Sigmoid colon (tissue), 7 donors: ENCODE measurements around the gene SEC14L6. TPM values are rescaled to one million over a fixed set of nuclear protein-coding genes. Genes with fewer than 3 reads are reported as not detected.

Source experiments
- DNase-seq: peaks from one replicate; pipeline ENCODE4 v3.0.0-alpha.2; 2019
- H3K27ac ChIP-seq, 4 donors: fragments of 200-600 bp; sonication (generic); one replicate each; pipeline ENCODE4 v1.5.1; 2016 to 2019; ENCODE audit warnings: mild to moderate bottlenecking in 1 of 4
- H3K27me3 ChIP-seq, 3 donors: fragments of 200-600 bp; sonication (generic); one replicate each; pipeline ENCODE4 v1.5.1; 2019; ENCODE audit warnings: mild to moderate bottlenecking in 1 of 3
- H3K36me3 ChIP-seq, 4 donors: fragments of 200-600 bp; sonication (generic); one replicate each; pipeline ENCODE4 v1.5.1; 2016 to 2019
- H3K4me1 ChIP-seq, 4 donors: fragments of 200-600 bp; sonication (generic); one replicate each; pipeline ENCODE4 v1.5.1; 2017 to 2019
- H3K4me3 ChIP-seq, 4 donors: fragments of 200-600 bp; sonication (generic); one replicate each; pipeline ENCODE4 v1.5.1; 2017 to 2019; ENCODE audit warnings: mild to moderate bottlenecking in 2 of 4, moderate library complexity in 1 of 4
- H3K9me3 ChIP-seq, 4 donors: fragments of 200-600 bp in 3 of 4; sonication (generic) in 3 of 4; one replicate each; pipeline versions ENCODE4 v1.5.1 to v1.6.1; 2013 to 2019
- EP300 ChIP-seq, 4 donors: sonication (generic); formaldehyde crosslinking; IDR thresholded peaks; one replicate each; pipeline ENCODE4 v1.6.1; 2017; ENCODE audit warnings: antibody characterized with exemption in 4 of 4
- POLR2A ChIP-seq, 2 donors: fragments of 450-650 bp; IDR thresholded peaks; one replicate each; pipeline ENCODE4 v1.6.1; 2016; ENCODE audit warnings: antibody characterized with exemption in 2 of 2, mild to moderate bottlenecking in 2 of 2, moderate library complexity in 2 of 2
- POLR2AphosphoS5 ChIP-seq, 4 donors: sonication (generic); formaldehyde crosslinking; IDR thresholded peaks; one replicate each; pipeline ENCODE4 v1.6.1; 2017; ENCODE audit warnings: antibody characterized with exemption in 4 of 4
- WGBS, 2 donors: extraction: QIAGEN DNeasy Blood & Tissue Kit; methylation state at CpG; one replicate each; pipeline ENCODE4 v1.1.7; 2013; 5-methylcytosine and 5-hydroxymethylcytosine counted together
- intact Hi-C: fragments of 100-400 bp; cut with DNase I; formaldehyde crosslinking; loops from one replicate; pipeline ENCODE4 v1.15.1; 2023
- polyA plus RNA-seq, 3 donors: library from polyadenylated mRNA; stranded (reverse); fragments of 200-250 nt; gene quantifications; one replicate each; pipeline ENCODE4 v1.2.3, GENCODE V29; 2013
- total RNA-seq, 4 donors: library from RNA; depleted of rRNA; stranded (reverse); fragments of >200 nt; gene quantifications; one replicate each; pipeline ENCODE4 v1.1.0, GENCODE V29; 2016
- TF ChIP-seq, protein P1 (sequence below), 4 experiments: fragments of 450-650 bp in 3 of 4; fragments of 200-600 bp in 1 of 4; IDR thresholded peaks; one replicate each; pipeline ENCODE4 v1.5.1; 2016 to 2019; ENCODE audit warnings: antibody characterized with exemption in 4 of 4, mild to moderate bottlenecking in 3 of 4, moderate library complexity in 2 of 4
- donor health status: healthy with polysubstance abuse.
- donor health status: Bipolar disorder and iron deficiency.
- donor health status: healthy.

The SEC14L6 gene
- total and polyA plus RNA-seq, 7 donors: 0.10 to 4.3 (median 0.62) TPM; not detected in 3

DNA sequence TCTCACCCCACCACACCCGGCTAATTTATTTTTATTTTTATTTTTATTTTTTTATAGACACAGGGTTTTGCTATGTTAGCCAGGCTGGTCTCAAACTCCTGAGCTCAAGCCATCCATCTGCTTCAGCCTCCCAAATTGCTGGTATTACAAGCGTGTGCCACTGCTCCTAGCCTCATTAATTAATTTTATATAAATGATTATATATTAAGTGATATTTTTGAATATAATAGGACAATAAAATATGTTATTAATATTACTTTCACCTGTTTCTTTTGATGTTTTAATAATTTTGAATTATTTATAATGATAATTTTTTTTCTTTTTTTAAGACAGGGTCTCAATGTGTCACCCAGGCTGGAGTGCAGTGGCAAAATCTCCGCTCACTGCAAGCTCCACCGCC, 38.9 kb downstream of the SEC14L6 start:
- Histone ChIP-seq H3K4me1 (peaks cover 0 to 6% (median 0%) of the 10 kb centered on the region in 4 donors), H3K27ac (no peak overlapping the region), H3K4me3 (no peak overlapping the region), H3K36me3 (no peaks in the 10 kb centered on the region), H3K9me3 (no peaks in the 10 kb centered on the region), H3K27me3 (peaks cover 0 to 52% (median 20%) of the 10 kb centered on the region in 3 donors)
- 85 to 89% methylated on average over 4 of the region's 4 CpGs for WGBS, 2 donors
- TF ChIP-seq POLR2AphosphoS5 (IDR thresholded peaks at IDR 0.05) (no peak), EP300 (IDR thresholded peaks at IDR 0.05) (no peak), POLR2A (IDR thresholded peaks at IDR 0.05) (no peak)
- TF ChIP-seq, protein P1, sequence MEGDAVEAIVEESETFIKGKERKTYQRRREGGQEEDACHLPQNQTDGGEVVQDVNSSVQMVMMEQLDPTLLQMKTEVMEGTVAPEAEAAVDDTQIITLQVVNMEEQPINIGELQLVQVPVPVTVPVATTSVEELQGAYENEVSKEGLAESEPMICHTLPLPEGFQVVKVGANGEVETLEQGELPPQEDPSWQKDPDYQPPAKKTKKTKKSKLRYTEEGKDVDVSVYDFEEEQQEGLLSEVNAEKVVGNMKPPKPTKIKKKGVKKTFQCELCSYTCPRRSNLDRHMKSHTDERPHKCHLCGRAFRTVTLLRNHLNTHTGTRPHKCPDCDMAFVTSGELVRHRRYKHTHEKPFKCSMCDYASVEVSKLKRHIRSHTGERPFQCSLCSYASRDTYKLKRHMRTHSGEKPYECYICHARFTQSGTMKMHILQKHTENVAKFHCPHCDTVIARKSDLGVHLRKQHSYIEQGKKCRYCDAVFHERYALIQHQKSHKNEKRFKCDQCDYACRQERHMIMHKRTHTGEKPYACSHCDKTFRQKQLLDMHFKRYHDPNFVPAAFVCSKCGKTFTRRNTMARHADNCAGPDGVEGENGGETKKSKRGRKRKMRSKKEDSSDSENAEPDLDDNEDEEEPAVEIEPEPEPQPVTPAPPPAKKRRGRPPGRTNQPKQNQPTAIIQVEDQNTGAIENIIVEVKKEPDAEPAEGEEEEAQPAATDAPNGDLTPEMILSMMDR (IDR thresholded peaks at IDR 0.05): no peak
- no peak for DNase-seq
- intact Hi-C loops: no loop called here

GRCh38 chr22:30506507-30506968, 40.0 kb downstream of the SEC14L6 start:
- Histone ChIP-seq H3K9me3 (no peaks in the 10 kb centered on the region), H3K27ac (no peak overlapping the region), H3K36me3 (no peaks in the 10 kb centered on the region), H3K27me3 (peaks cover 0 to 61% (median 20%) of the 10 kb centered on the region in 3 donors), H3K4me1 (peaks cover 0 to 6% (median 0%) of the 10 kb centered on the region in 4 donors), H3K4me3 (no peak overlapping the region)
- TF ChIP-seq POLR2A (IDR thresholded peaks at IDR 0.05): no peak
- TF ChIP-seq, protein P1 (IDR thresholded peaks at IDR 0.05): no peak
- no peak for TF ChIP-seq POLR2AphosphoS5 (IDR thresholded peaks at IDR 0.05)
- TF ChIP-seq EP300 (IDR thresholded peaks at IDR 0.05): no peak
- 65 to 86% methylated on average over 8 of the region's 8 CpGs for WGBS, 2 donors
- intact Hi-C loops: no loop called here
- no peak for DNase-seq

- DNase-seq: no peak
- intact Hi-C loops: no loop called here
- no peaks in the 10 kb centered on the region for H3K36me3 ChIP-seq
- peaks cover 0 to 68% (median 20%) of the 10 kb centered on the region in 3 donors for H3K27me3 ChIP-seq
- WGBS, 2 donors: 78 to 85% methylated on average over 12 of the region's 12 CpGs
- peaks cover 0 to 6% (median 0%) of the 10 kb centered on the region in 4 donors for H3K4me1 ChIP-seq
- H3K27ac ChIP-seq: no peak overlapping the region
- no peak for TF ChIP-seq POLR2A (IDR thresholded peaks at IDR 0.05)
- no peak for TF ChIP-seq EP300 (IDR thresholded peaks at IDR 0.05)
- TF ChIP-seq, protein P1 (IDR thresholded peaks at IDR 0.05): no peak
- TF ChIP-seq POLR2AphosphoS5 (IDR thresholded peaks at IDR 0.05): no peak
- no peaks in the 10 kb centered on the region for H3K9me3 ChIP-seq
- no peak overlapping the region for H3K4me3 ChIP-seq
Measured at GRCh38 chr22:30503551-30503950, 43.0 kb downstream of the SEC14L6 start.

GRCh38 chr22:30502911-30503310, 43.6 kb downstream of the SEC14L6 start:
- peaks cover 0 to 66% (median 20%) of the 10 kb centered on the region in 3 donors for H3K27me3 ChIP-seq
- 72 to 80% methylated on average over 3 of the region's 3 CpGs for WGBS, 2 donors

More at GRCh38 chr22:30502911-30503310, 43.6 kb downstream of the SEC14L6 start:
- TF ChIP-seq, protein P1 (IDR thresholded peaks at IDR 0.05): no peak
- TF ChIP-seq POLR2A (IDR thresholded peaks at IDR 0.05) (no peak), EP300 (IDR thresholded peaks at IDR 0.05) (no peak), POLR2AphosphoS5 (IDR thresholded peaks at IDR 0.05) (no peak)
- intact Hi-C loops: no loop called here
- H3K4me3 ChIP-seq: no peak overlapping the region
- no peaks in the 10 kb centered on the region for H3K36me3 ChIP-seq
- H3K27ac ChIP-seq: no peak overlapping the region
- H3K4me1 ChIP-seq: peaks cover 0 to 6% (median 0%) of the 10 kb centered on the region in 4 donors
- no peaks in the 10 kb centered on the region for H3K9me3 ChIP-seq
- DNase-seq: no peak
